H7 (cell line): Measurements from ENCODE around the gene DHRSX. TPM values are rescaled to one million over a fixed set of nuclear protein-coding genes. Genes with fewer than 3 reads are reported as not detected.
"Not testable (repeated sequence)": the region's sequence is repeated elsewhere in the genome, so short reads cannot be mapped to it uniquely, and the experiment has no call there.

ENCODE experiments used
- DNase-seq: peaks from one replicate; pipeline ENCODE4 v3.0.0; 2012
- H3K27me3 ChIP-seq: 2 replicates; pipeline ENCODE4 v1.6.0; 2011; ENCODE audit warnings: mild to moderate bottlenecking, low read length; ENCODE audit not compliant: control insufficient read depth, insufficient read depth
- H3K36me3 ChIP-seq: replicated peaks from 2 replicates; pipeline ENCODE4 v1.5.1; 2011; ENCODE audit warnings: low read length; ENCODE audit not compliant: control insufficient read depth, insufficient read depth
- H3K4me3 ChIP-seq: 2 replicates; pipeline ENCODE4 v1.5.1; 2011; ENCODE audit warnings: low read depth, mild to moderate bottlenecking, control low read depth, low read length, moderate library complexity; ENCODE audit not compliant: insufficient read depth
- total RNA-seq: library from RNA; depleted of rRNA; stranded (reverse); fragments of >200 nt; shearing (Covaris generic); gene quantifications from 2 replicates; pipeline ENCODE4 v1.2.3, GENCODE V29; 2014

The DHRSX gene
- total RNA-seq, 1 experiment from 2014 or later = 25.5 TPM

- Histone ChIP-seq H3K36me3 (no peaks in the 10 kb centered on the region), H3K27me3 (no peaks in the 10 kb centered on the region), H3K4me3 (no peak overlapping the region)
- no peak for DNase-seq
These were observed 8.0 kb upstream of the DHRSX start for GRCh38 chrX:2508648-2509335.

GRCh38 chrX:2507904-2508627 is 7.3 kb upstream of the DHRSX start:
- no peak overlapping the region for H3K4me3 ChIP-seq
- no peaks in the 10 kb centered on the region for H3K27me3 ChIP-seq
- no peak for DNase-seq
- H3K36me3 ChIP-seq = no peaks in the 10 kb centered on the region

- DNase-seq = no peak
- Histone ChIP-seq H3K36me3 (no peaks in the 10 kb centered on the region), H3K27me3 (no peaks in the 10 kb centered on the region), H3K4me3 (no peak overlapping the region)
These were observed 6.4 kb upstream of the DHRSX start for GRCh38 chrX:2507196-2507595.

- not testable (repeated sequence) for DNase-seq, H3K36me3 ChIP-seq, H3K4me3 ChIP-seq, H3K27me3 ChIP-seq
These were observed 4.6 kb upstream of the DHRSX start for GRCh38 chrX:2505341-2505740.

- no peak overlapping the region for H3K4me3 ChIP-seq
- no peaks in the 10 kb centered on the region for H3K36me3 ChIP-seq
These were observed 4.0 kb upstream of the DHRSX start for GRCh38 chrX:2504706-2505332.

GRCh38 chrX:2503591-2504500 is 3.1 kb upstream of the DHRSX start:
- DNase-seq = no peak
- no peaks in the 10 kb centered on the region for H3K36me3 ChIP-seq
- no peaks in the 10 kb centered on the region for H3K27me3 ChIP-seq
- H3K4me3 ChIP-seq = no peak overlapping the region

More at GRCh38 chrX:2504706-2505332, 4.0 kb upstream of the DHRSX start:
- no peaks in the 10 kb centered on the region for H3K27me3 ChIP-seq
- no peak for DNase-seq

GRCh38 chrX:2502668-2503519 is 2.1 kb upstream of the DHRSX start:
- H3K36me3 ChIP-seq = no peaks in the 10 kb centered on the region
- no peak overlapping the region for H3K4me3 ChIP-seq
- DNase-seq = no peak
- no peaks in the 10 kb centered on the region for H3K27me3 ChIP-seq

DNA sequence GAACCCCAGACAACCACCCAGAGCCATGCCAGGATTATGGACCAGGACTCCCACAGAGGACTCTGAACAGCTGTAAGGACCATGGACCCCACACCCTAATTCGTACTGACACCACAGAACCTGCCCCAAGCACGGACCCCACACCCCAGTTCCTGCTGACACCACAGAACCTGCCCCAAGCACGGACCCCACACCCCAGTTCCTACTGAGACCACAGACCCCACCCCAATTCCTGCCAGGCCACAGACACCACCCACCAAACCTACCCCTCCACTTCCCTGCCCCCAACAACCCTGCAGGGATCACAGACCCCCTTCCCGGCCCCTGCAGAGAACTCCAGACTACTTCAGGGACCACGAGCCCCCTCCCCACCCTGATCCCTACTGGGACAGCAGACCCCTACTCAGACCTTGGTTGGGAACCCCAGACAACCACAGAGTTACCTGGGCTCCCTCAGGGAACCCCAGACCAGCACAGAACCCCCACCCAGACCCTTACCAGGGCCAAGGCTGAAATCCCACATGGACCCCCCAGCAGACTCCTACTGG is 1.4 kb upstream of the DHRSX start:
- no peak for DNase-seq
- H3K27me3 ChIP-seq = no peaks in the 10 kb centered on the region
- no peak overlapping the region for H3K4me3 ChIP-seq
- no peaks in the 10 kb centered on the region for H3K36me3 ChIP-seq

DNA sequence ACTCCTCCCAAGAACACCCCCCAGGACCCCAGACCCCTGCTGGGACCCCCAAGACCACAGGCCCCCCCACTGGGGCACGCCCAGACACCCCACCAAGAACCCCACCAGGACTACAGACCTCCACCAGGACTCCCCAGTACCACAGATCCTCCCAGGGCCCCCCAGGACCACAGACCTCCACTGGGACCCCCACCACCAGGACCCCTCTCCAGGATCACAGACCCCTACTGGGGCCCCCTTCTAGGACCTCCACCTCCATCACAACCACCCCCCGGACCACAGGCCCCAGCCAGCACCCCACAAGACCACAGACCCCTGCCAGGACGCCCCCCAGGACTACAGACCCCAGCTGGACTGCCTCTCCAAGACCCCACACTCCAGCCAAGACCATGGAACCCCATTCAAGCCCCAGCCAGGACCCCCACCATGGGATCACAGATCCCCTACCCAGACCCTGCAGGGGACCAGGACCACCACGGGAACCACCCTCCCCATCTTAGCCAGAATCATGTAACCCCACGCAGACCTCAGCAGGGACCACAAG is 855 bp upstream of the DHRSX start:
- H3K27me3 ChIP-seq = no peaks in the 10 kb centered on the region
- DNase-seq = no peak
- no peaks in the 10 kb centered on the region for H3K36me3 ChIP-seq
- no peak overlapping the region for H3K4me3 ChIP-seq

- Histone ChIP-seq H3K27me3 (no peaks in the 10 kb centered on the region), H3K36me3 (peaks cover 2% of the 10 kb centered on the region; the same call in 1 of the 2 replicates), H3K4me3 (peak overlapping the region; percentile 69)
- DNase-seq = peak; percentile 92
These were observed 529 bp downstream of the DHRSX start for GRCh38 chrX:2500091-2500802.

- Histone ChIP-seq H3K4me3 (peak overlapping the region; percentile 69), H3K27me3 (no peaks in the 10 kb centered on the region), H3K36me3 (peaks cover 2% of the 10 kb centered on the region; the same call in 1 of the 2 replicates)
- DNase-seq = no peak
These were observed 1.3 kb downstream of the DHRSX start for GRCh38 chrX:2499507-2499906.

DNA sequence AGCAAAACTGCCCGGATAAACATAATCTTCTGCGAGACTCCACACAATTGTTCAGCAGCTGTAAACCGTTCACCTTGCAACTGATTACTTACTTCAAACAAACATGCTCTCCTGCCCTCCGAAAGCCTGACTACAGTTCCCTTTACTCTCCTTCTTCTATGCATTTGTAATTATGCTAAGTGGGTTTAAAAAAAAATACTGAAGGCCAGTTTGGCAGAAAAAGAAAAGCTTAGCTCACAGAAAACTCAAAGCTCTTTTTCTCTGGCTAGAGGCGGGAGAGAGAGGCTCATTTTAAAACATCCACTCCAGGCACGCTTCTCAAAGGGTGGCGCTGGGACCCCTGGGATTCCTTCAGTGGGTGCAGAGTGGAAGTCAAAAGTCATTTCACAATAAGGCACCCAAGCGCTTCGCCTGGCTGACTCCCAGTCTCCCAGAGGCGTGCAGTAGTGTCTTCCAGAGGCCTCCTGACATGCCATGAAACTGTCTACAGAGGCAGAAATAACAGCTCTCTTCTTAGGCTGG is 1.9 kb downstream of the DHRSX start:
- H3K36me3 ChIP-seq = peaks cover 2% of the 10 kb centered on the region; the same call in 1 of the 2 replicates
- peak overlapping the region; percentile 19; the same call in 1 of the 2 replicates for H3K4me3 ChIP-seq
- no peaks in the 10 kb centered on the region for H3K27me3 ChIP-seq
- DNase-seq = peak; percentile 54
